Naive thymus-derived CD4-positive, alpha-beta T cell (primary cell): ENCODE measurements around the gene OTOP2. TPM values are rescaled to one million over a fixed set of nuclear protein-coding genes. Genes with fewer than 3 reads are reported as not detected.

ENCODE experiments used
- ATAC-seq: fragments of 150-1000 bp; cut with Tn5 transposase; 2 replicates; pipeline ENCODE4 v1.10.0; 2021; ENCODE audit warnings: mild to moderate bottlenecking, moderate library complexity
- CTCF ChIA-PET: fragments of 350-600 bp; sonication (Branson Sonifier 250); formaldehyde crosslinking; loops from one replicate; lab custom pipeline; 2021; ENCODE audit warnings: antibody characterized with exemption; lab: Charles Lee
- POLR2A ChIA-PET: fragments of 350-600 bp; sonication (Branson Sonifier 250); formaldehyde crosslinking; loops from one replicate; lab custom pipeline; 2021; ENCODE audit warnings: antibody characterized with exemption, inconsistent platforms; lab: Charles Lee
- DNase-seq, 9 donors: peaks; one replicate each; pipeline versions ENCODE4 v3.0.0 to v3.0.0-alpha.2; 2020 to 2022; ENCODE audit warnings: mixed read lengths in 1 of 9
- H3K27ac ChIP-seq: one replicate; pipeline ENCODE4 v1.7.0; 2013; ENCODE audit warnings: mild to moderate bottlenecking, low read depth, low read length, moderate library complexity
- H3K27me3 ChIP-seq, 2 donors: one replicate each; pipeline ENCODE4 v1.7.0; 2013; ENCODE audit warnings: low read length in 2 of 2, mild to moderate bottlenecking in 2 of 2, moderate library complexity in 2 of 2; ENCODE audit not compliant: control insufficient read depth in 2 of 2, insufficient read depth in 2 of 2
- H3K36me3 ChIP-seq, 3 experiments: 1 replicate in 2 of 3; 2 replicates in 1 of 3; pipeline ENCODE4 v1.7.0; 2013; ENCODE audit warnings: low read length in 3 of 3, mild to moderate bottlenecking in 3 of 3, moderate library complexity in 1 of 3; ENCODE audit not compliant: insufficient read depth in 3 of 3, control insufficient read depth in 2 of 3
- H3K4me1 ChIP-seq, 2 donors: one replicate each; pipeline ENCODE4 v1.7.0; 2013; ENCODE audit warnings: low read length in 2 of 2, mild to moderate bottlenecking in 2 of 2, moderate library complexity in 1 of 2; ENCODE audit not compliant: control insufficient read depth in 2 of 2, insufficient read depth in 2 of 2
- H3K4me3 ChIP-seq: 2 replicates; pipeline ENCODE4 v1.7.0; 2013; ENCODE audit warnings: mild to moderate bottlenecking, low read length
- H3K9me3 ChIP-seq, 3 experiments: 1 replicate in 2 of 3; 2 replicates in 1 of 3; pipeline ENCODE4 v1.7.0; 2013; ENCODE audit warnings: low read length in 3 of 3; ENCODE audit not compliant: control insufficient read depth in 2 of 3
- H3K27ac Mint-ChIP-seq, 9 donors: one replicate each; pipeline ENCODE4 v1.8.0; 2020 to 2022; ENCODE audit warnings: mixed read lengths in 9 of 9, mild to moderate bottlenecking in 8 of 9, moderate library complexity in 5 of 9, inconsistent platforms in 2 of 9
- H3K27me3 Mint-ChIP-seq, 5 donors: one replicate each; pipeline ENCODE4 v1.8.0; 2021 to 2022; ENCODE audit warnings: mixed read lengths in 5 of 5, mild to moderate bottlenecking in 1 of 5
- H3K36me3 Mint-ChIP-seq, 5 donors: one replicate each; pipeline ENCODE4 v1.8.0; 2020 to 2022; ENCODE audit warnings: mixed read lengths in 5 of 5, mild to moderate bottlenecking in 3 of 5, inconsistent platforms in 1 of 5
- H3K4me1 Mint-ChIP-seq, 7 donors: one replicate each; pipeline ENCODE4 v1.8.0; 2020 to 2022; ENCODE audit warnings: mixed read lengths in 7 of 7, mild to moderate bottlenecking in 3 of 7, inconsistent platforms in 1 of 7
- H3K4me3 Mint-ChIP-seq, 10 donors: one replicate each; pipeline ENCODE4 v1.8.0; 2020 to 2022; ENCODE audit warnings: mild to moderate bottlenecking in 10 of 10, mixed read lengths in 10 of 10, moderate library complexity in 6 of 10, inconsistent platforms in 2 of 10
- H3K9me3 Mint-ChIP-seq, 11 donors: one replicate each; pipeline ENCODE4 v1.8.0; 2020 to 2022; ENCODE audit warnings: mixed read lengths in 11 of 11, mild to moderate bottlenecking in 4 of 11, inconsistent platforms in 1 of 11, moderate library complexity in 1 of 11
- intact Hi-C, 2 donors: fragments of 100-400 bp; cut with micrococcal nuclease; formaldehyde crosslinking; loops; one replicate each; pipeline ENCODE4 v1.15.1; 2023
- polyA plus RNA-seq, 2 donors: library from polyadenylated mRNA; unstranded; fragments of 300-500 nt; fragmentation: Illumina TruSeq; gene quantifications; one replicate each; pipeline ENCODE4 v1.2.3, GENCODE V29; 2021
- total RNA-seq, 6 experiments: library from RNA in 5 of 6; stranded (reverse) in 5 of 6; gene quantifications; 1 replicate in 5 of 6; 2 replicates in 1 of 6; pipeline ENCODE4 v1.2.3 and lab custom pipeline; 2021 to 2026

The OTOP2 gene
- total and polyA plus RNA-seq, 7 experiments from 2014 or later: not detected

- H3K4me3 Mint-ChIP-seq: no peak overlapping the region
- no peaks in the 10 kb centered on the region for H3K36me3 ChIP-seq
- H3K4me1 ChIP-seq: no peaks in the 10 kb centered on the region
- no peaks in the 10 kb centered on the region for H3K9me3 Mint-ChIP-seq
- intact Hi-C loops: no loop called here
- no peaks in the 10 kb centered on the region for H3K4me1 Mint-ChIP-seq
- ChIA-PET POLR2A (no interaction called here), CTCF (interaction anchor here (0.7 to 0.9 kb wide), 2 partner anchors 57 to 118 kb away, joined by 3 read pairs; no protein-coding TSS in a partner anchor)
- H3K4me3 ChIP-seq: no peak overlapping the region
- no peak overlapping the region for H3K27ac ChIP-seq
- ATAC-seq: no peak
- no peak for DNase-seq
- H3K27ac Mint-ChIP-seq: no peak overlapping the region
- no peaks in the 10 kb centered on the region for H3K36me3 Mint-ChIP-seq
- no peaks in the 10 kb centered on the region for H3K27me3 ChIP-seq
- peaks cover 0 to 8% (median 4%) of the 10 kb centered on the region in 5 donors for H3K27me3 Mint-ChIP-seq
- H3K9me3 ChIP-seq: no peaks in the 10 kb centered on the region
Measured at GRCh38 chr17:74949455-74950115, 25.5 kb downstream of the OTOP2 start.

GRCh38 chr17:74950207-74950606 lies 26.1 kb downstream of the OTOP2 start:
- Mint-ChIP-seq H3K27me3 (peaks cover 0 to 6% (median 2%) of the 10 kb centered on the region in 5 donors), H3K4me3 (no peak overlapping the region), H3K36me3 (peaks cover 0 to 4% (median 0%) of the 10 kb centered on the region in 5 donors), H3K27ac (no peak overlapping the region), H3K9me3 (no peaks in the 10 kb centered on the region), H3K4me1 (no peaks in the 10 kb centered on the region)
- intact Hi-C loops: no loop called here
- H3K27me3 ChIP-seq: no peaks in the 10 kb centered on the region
- ChIA-PET CTCF (no interaction called here), POLR2A (no interaction called here)
- DNase-seq: no peak
- H3K27ac ChIP-seq: no peak overlapping the region
- no peaks in the 10 kb centered on the region for H3K36me3 ChIP-seq
- no peak overlapping the region for H3K4me3 ChIP-seq
- H3K4me1 ChIP-seq: no peaks in the 10 kb centered on the region
- no peaks in the 10 kb centered on the region for H3K9me3 ChIP-seq
- no peak for ATAC-seq

GRCh38 chr17:74951065-74951464 lies 27.0 kb downstream of the OTOP2 start:
- Histone ChIP-seq H3K9me3 (no peaks in the 10 kb centered on the region), H3K4me3 (no peak overlapping the region), H3K27me3 (no peaks in the 10 kb centered on the region), H3K4me1 (no peaks in the 10 kb centered on the region), H3K27ac (no peak overlapping the region), H3K36me3 (no peaks in the 10 kb centered on the region)
- ChIA-PET POLR2A (no interaction called here), CTCF (no interaction called here)
- Mint-ChIP-seq H3K27ac (no peak overlapping the region), H3K27me3 (peaks cover 0 to 4% (median 0%) of the 10 kb centered on the region in 5 donors), H3K4me3 (no peak overlapping the region), H3K9me3 (no peaks in the 10 kb centered on the region), H3K36me3 (peaks cover 0 to 4% (median 0%) of the 10 kb centered on the region in 5 donors), H3K4me1 (no peaks in the 10 kb centered on the region)
- no peak for DNase-seq
- no peak for ATAC-seq
- intact Hi-C loops: no loop called here

GRCh38 chr17:74951680-74952421 lies 27.8 kb downstream of the OTOP2 start:
- ChIA-PET POLR2A (no interaction called here), CTCF (interaction anchor here (1.2 kb wide), 1 partner anchor 8 kb away, joined by 3 read pairs; no protein-coding TSS in a partner anchor)
- ATAC-seq: no peak

GRCh38 chr17:74952431-74953133 lies 28.5 kb downstream of the OTOP2 start:
- H3K27ac ChIP-seq: no peak overlapping the region
- ChIA-PET CTCF (interaction anchor here (1.2 kb wide), 1 partner anchor 8 kb away, joined by 3 read pairs; no protein-coding TSS in a partner anchor), POLR2A (no interaction called here)
- no peak for ATAC-seq
- H3K4me1 ChIP-seq: no peaks in the 10 kb centered on the region
- Mint-ChIP-seq H3K27ac (no peak overlapping the region), H3K4me1 (no peaks in the 10 kb centered on the region), H3K36me3 (peaks cover 0 to 4% (median 0%) of the 10 kb centered on the region in 5 donors), H3K4me3 (no peak overlapping the region), H3K9me3 (no peaks in the 10 kb centered on the region), H3K27me3 (peaks cover 0 to 6% (median 0%) of the 10 kb centered on the region in 5 donors)
- no peaks in the 10 kb centered on the region for H3K27me3 ChIP-seq
- intact Hi-C loops: no loop called here
- no peaks in the 10 kb centered on the region for H3K36me3 ChIP-seq
- DNase-seq: no peak
- H3K9me3 ChIP-seq: no peaks in the 10 kb centered on the region
- H3K4me3 ChIP-seq: no peak overlapping the region

More at GRCh38 chr17:74951680-74952421, 27.8 kb downstream of the OTOP2 start:
- Mint-ChIP-seq H3K36me3 (peaks cover 0 to 4% (median 0%) of the 10 kb centered on the region in 5 donors), H3K27ac (no peak overlapping the region), H3K9me3 (no peaks in the 10 kb centered on the region), H3K4me3 (no peak overlapping the region), H3K27me3 (peaks cover 0 to 6% (median 0%) of the 10 kb centered on the region in 5 donors), H3K4me1 (no peaks in the 10 kb centered on the region)
- Histone ChIP-seq H3K9me3 (no peaks in the 10 kb centered on the region), H3K36me3 (no peaks in the 10 kb centered on the region), H3K27ac (no peak overlapping the region), H3K4me1 (no peaks in the 10 kb centered on the region), H3K27me3 (no peaks in the 10 kb centered on the region), H3K4me3 (no peak overlapping the region)
- intact Hi-C loops: no loop called here
- no peak for DNase-seq

GRCh38 chr17:74953134-74953687 lies 29.1 kb downstream of the OTOP2 start:
- Mint-ChIP-seq H3K27ac (no peak overlapping the region), H3K4me1 (no peaks in the 10 kb centered on the region), H3K27me3 (peaks cover 0 to 4% (median 0%) of the 10 kb centered on the region in 5 donors), H3K9me3 (no peaks in the 10 kb centered on the region), H3K36me3 (peaks cover 0 to 4% (median 0%) of the 10 kb centered on the region in 5 donors), H3K4me3 (no peak overlapping the region)
- no peak overlapping the region for H3K27ac ChIP-seq
- H3K36me3 ChIP-seq: no peaks in the 10 kb centered on the region
- ChIA-PET CTCF (interaction anchor here (0.6 to 1.2 kb wide), 2 partner anchors 7 to 149 kb away, joined by 3 read pairs; no protein-coding TSS in a partner anchor), POLR2A (no interaction called here)
- ATAC-seq (no peak), DNase-seq (no peak)
- no peaks in the 10 kb centered on the region for H3K4me1 ChIP-seq
- intact Hi-C loops: no loop called here
- H3K4me3 ChIP-seq: no peak overlapping the region
- H3K9me3 ChIP-seq: no peaks in the 10 kb centered on the region
- H3K27me3 ChIP-seq: no peaks in the 10 kb centered on the region
